ENCODE measurements around the gene DIP2C. TPM values are rescaled to one million over a fixed set of nuclear protein-coding genes. Genes with fewer than 3 reads are reported as not detected.
"Not testable (repeated sequence)": the region's sequence is repeated elsewhere in the genome, so short reads cannot be mapped to it uniquely, and the experiment has no call there.

The DIP2C gene
- total RNA-seq, 1 donor from 2014 or later: 0.53 TPM

DNA sequence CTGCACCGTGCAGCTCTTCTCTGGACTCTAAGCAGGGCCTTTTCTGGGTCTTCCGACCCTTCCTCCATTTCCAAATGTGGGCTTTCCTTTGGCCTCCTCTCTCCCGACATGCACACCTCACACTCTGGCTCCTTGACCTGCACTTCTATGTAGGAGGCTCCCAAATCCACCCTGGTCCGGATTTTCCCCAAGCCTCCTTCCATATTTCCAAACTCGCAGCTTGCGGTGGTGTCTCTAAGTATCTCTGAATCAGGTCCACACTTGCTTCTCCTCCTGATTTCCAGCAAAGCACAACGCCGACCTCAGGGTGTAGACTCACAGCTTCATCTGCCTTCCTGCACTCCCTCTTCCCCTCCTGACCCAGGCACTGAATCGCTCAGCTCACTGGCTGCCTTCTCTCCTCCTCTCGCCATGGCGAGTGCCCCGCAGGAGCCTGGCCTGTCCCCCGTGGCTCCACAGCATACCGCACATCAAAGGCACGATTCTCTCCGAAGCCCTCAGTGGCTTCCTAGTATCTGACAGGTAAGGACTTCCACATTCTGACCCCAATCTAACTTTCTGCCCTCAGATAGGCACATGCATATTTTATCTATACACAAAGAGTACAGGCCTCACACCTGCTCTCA is 27.8 kb downstream of the DIP2C start:
- H3K27me3 ChIP-seq (ENCODE audit: control insufficient read depth, insufficient read depth, low read length): no peaks in the 10 kb centered on the region
- TF ChIP-seq, protein P1, sequence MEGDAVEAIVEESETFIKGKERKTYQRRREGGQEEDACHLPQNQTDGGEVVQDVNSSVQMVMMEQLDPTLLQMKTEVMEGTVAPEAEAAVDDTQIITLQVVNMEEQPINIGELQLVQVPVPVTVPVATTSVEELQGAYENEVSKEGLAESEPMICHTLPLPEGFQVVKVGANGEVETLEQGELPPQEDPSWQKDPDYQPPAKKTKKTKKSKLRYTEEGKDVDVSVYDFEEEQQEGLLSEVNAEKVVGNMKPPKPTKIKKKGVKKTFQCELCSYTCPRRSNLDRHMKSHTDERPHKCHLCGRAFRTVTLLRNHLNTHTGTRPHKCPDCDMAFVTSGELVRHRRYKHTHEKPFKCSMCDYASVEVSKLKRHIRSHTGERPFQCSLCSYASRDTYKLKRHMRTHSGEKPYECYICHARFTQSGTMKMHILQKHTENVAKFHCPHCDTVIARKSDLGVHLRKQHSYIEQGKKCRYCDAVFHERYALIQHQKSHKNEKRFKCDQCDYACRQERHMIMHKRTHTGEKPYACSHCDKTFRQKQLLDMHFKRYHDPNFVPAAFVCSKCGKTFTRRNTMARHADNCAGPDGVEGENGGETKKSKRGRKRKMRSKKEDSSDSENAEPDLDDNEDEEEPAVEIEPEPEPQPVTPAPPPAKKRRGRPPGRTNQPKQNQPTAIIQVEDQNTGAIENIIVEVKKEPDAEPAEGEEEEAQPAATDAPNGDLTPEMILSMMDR (IDR thresholded peaks at IDR 0.05; ENCODE audit: insufficient read depth, low read length, severe bottlenecking): no peak
- H3K36me3 ChIP-seq (ENCODE audit: control insufficient read depth, insufficient read depth, low read length): no peaks in the 10 kb centered on the region
- no peak overlapping the region for H3K4me3 ChIP-seq (ENCODE audit: low read depth, low read length)
- no peak for DNase-seq (ENCODE audit: low read depth)
- no peak for FAIRE-seq

DNA sequence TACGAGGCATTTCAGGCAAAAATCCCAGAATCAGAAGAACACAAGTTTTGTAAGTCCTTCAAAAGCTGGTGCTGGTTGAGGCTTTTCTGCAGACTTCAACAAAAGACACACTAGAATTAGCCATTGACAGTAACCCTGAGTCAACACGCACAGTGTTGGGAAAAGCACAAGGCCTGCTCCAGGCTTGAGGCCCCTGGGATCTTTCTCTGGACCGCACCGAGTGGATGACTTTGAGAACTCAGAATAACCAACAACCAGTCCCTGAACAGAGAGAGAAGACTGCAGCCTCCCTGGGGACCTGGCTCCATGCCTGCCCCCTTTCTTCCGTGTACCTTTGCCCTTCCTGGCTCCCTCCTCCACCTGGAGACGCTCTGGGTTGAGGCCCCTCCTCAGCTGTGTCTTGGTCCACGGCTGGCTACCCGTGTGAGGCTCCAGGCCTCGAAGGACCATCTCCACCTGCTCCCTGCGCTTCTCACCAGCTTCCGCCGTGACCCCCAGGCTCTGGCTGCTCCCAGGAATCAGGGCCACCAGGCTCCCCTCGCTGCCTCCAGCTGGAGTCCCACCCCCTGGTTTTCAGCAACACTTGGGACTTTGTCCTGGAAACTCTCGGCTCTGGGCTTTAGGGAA is 28.4 kb downstream of the DIP2C start:
- FAIRE-seq (no peak), DNase-seq (ENCODE audit: low read depth) (no peak)
- H3K4me3 ChIP-seq (ENCODE audit: low read depth, low read length): no peak overlapping the region
- no peaks in the 10 kb centered on the region for H3K27me3 ChIP-seq (ENCODE audit: control insufficient read depth, insufficient read depth, low read length)
- TF ChIP-seq, protein P1 (IDR thresholded peaks at IDR 0.05; ENCODE audit: insufficient read depth, low read length, severe bottlenecking): no peak
- H3K36me3 ChIP-seq (ENCODE audit: control insufficient read depth, insufficient read depth, low read length): no peaks in the 10 kb centered on the region

DNA sequence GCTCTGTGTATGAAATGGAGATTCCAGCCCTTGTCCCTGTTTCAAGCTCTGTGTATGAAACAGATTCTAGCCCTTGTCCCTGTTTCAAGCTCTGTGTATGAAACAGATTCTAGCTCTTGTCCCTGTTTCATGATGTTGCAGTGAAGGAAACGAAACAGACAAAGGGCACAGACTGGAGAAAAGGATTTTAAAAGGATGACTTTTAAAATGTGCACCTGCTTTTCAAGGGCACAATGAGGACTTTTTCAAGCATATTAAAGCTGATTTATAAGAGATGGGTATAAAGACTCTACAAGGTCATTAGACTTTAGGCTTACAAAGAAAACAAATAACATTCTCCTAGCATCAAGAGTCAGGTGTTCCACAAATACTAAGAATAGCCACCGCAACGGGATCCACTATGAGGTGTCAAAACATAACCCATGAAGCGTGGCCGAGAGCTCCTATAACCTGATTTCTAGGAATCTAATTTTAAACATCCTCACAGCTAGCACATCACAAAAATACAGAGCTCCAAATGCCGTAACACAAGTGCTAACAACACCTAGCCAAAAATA is 29.0 kb downstream of the DIP2C start:
- no peak overlapping the region for H3K4me3 ChIP-seq (ENCODE audit: low read depth, low read length)
- H3K36me3 ChIP-seq (ENCODE audit: control insufficient read depth, insufficient read depth, low read length): no peaks in the 10 kb centered on the region
- TF ChIP-seq, protein P1 (IDR thresholded peaks at IDR 0.05; ENCODE audit: insufficient read depth, low read length, severe bottlenecking): no peak
- FAIRE-seq (no peak), DNase-seq (ENCODE audit: low read depth) (no peak)
- H3K27me3 ChIP-seq (ENCODE audit: control insufficient read depth, insufficient read depth, low read length): no peaks in the 10 kb centered on the region

DNA sequence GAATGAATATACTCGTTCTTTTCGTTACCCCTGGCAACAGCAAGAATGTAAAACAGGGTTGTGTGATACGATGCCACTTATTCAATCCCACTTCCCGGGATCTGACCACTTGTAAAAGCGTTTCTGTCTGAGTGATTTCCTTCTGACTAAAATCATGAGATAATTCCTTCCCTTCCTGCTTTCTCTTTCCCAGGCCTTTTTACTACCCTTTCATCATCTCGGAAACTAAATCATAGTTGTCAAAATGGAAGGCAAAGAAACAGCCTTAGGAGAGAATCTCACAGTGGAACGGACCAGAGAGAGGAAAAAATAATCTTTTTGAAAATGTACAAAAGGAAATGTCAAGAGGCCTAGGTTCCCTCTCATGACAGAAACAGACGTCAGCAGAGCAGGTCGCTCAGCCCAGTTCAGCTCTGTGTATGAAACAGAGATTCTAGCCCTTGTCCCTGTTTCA is 29.8 kb downstream of the DIP2C start:
- DNase-seq (ENCODE audit: low read depth) (peak; percentile 15), FAIRE-seq (no peak)
- TF ChIP-seq, protein P1 (IDR thresholded peaks at IDR 0.05; ENCODE audit: insufficient read depth, low read length, severe bottlenecking): no peak
- H3K36me3 ChIP-seq (ENCODE audit: control insufficient read depth, insufficient read depth, low read length): no peaks in the 10 kb centered on the region
- no peaks in the 10 kb centered on the region for H3K27me3 ChIP-seq (ENCODE audit: control insufficient read depth, insufficient read depth, low read length)
- H3K4me3 ChIP-seq (ENCODE audit: low read depth, low read length): no peak overlapping the region

DNA sequence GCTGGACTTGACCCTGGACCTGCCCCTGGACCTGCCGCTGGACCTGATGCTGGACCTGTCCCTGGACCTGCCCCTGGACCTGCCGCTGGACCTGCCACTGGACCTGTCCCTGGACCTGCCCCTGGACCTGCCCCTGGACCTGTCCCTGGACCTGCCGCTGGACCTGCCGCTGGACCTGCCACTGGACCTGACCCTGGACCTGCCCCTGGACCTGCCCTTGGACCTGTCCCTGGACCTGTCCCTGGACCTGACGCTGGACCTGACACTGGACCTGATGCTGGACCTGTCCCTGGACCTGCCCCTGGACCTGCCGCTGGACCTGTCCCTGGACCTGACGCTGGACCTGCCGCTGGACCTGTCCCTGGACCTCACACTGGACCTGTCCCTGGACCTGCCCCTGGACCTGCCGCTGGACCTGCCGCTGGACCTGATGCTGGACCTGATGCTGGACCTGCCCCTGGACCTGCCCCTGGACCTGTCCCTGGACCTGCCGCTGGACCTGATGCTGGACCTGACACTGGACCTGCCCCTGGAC is 31.6 kb downstream of the DIP2C start:
- FAIRE-seq: peak; percentile 68

DNA sequence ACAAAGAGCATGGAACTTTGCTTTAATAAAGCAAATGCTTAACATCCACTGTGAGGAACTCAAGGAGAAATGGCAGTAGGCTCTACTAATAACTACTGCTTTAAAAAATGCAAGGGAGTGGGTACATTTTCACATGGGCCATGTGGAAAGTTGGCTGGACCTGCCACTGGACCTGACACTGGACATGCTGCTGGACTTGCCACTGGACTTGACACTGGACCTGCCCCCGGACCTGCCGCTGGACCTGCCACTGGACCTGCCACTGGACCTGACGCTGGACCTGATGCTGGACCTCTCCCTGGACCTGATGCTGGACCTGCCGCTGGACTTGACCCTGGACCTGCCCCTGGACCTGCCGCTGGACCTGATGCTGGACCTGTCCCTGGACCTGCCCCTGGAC is 32.6 kb downstream of the DIP2C start:
- no peaks in the 10 kb centered on the region for H3K27me3 ChIP-seq (ENCODE audit: control insufficient read depth, insufficient read depth, low read length)
- no peak for DNase-seq (ENCODE audit: low read depth)
- H3K4me3 ChIP-seq (ENCODE audit: low read depth, low read length): no peak overlapping the region
- no peaks in the 10 kb centered on the region for H3K36me3 ChIP-seq (ENCODE audit: control insufficient read depth, insufficient read depth, low read length)
- no peak for FAIRE-seq
- TF ChIP-seq, protein P1 (IDR thresholded peaks at IDR 0.05; ENCODE audit: insufficient read depth, low read length, severe bottlenecking): no peak

More for the DNA sequence above, 31.6 kb downstream of the DIP2C start:
- not testable (repeated sequence) for H3K4me3 ChIP-seq (ENCODE audit: low read depth, low read length); H3K27me3 ChIP-seq (ENCODE audit: control insufficient read depth, insufficient read depth, low read length); DNase-seq (ENCODE audit: low read depth); H3K36me3 ChIP-seq (ENCODE audit: control insufficient read depth, insufficient read depth, low read length)

Measured in bronchial epithelial cell (primary cell).